ENCODE data around the gene CKLF.

CKLF gene

GRCh38 chr16:66552286-66553177 lies at the start of gene CKLF:
Gene CKLF, plus strand, starts transcription at chr16:66552576. Its CDS starts 140 bp downstream, at chr16:66552716.
- Histone ChIP-seq H3K9ac (ENCODE audit: low read depth, low read length) (peak within 1 kb of the TSS; percentile 58), H3K4me1 (ENCODE audit: insufficient read depth, low read length) (peaks cover 7% of the 10 kb centered on the region; the same call in 1 of the 2 replicates), H3K36me3 (ENCODE audit: insufficient read depth, low read length) (no peaks in the 10 kb centered on the region), H3K9me3 (ENCODE audit: control insufficient read depth, insufficient read depth, low read length) (no peaks in the 10 kb centered on the region)

- H3K9ac ChIP-seq (ENCODE audit: low read depth, low read length), result no peak overlapping the region
- H3K4me1 ChIP-seq (ENCODE audit: insufficient read depth, low read length), result no peaks in the 10 kb centered on the region
- no peaks in the 10 kb centered on the region for H3K36me3 ChIP-seq (ENCODE audit: insufficient read depth, low read length)
- no peaks in the 10 kb centered on the region for H3K9me3 ChIP-seq (ENCODE audit: control insufficient read depth, insufficient read depth, low read length)
These were observed 49.3 kb upstream of the CKLF start for GRCh38 chr16:66503030-66503429.

GRCh38 chr16:66503612-66504011 lies 48.8 kb upstream of the CKLF start:
- Histone ChIP-seq H3K36me3 (ENCODE audit: insufficient read depth, low read length) (no peaks in the 10 kb centered on the region), H3K9ac (ENCODE audit: low read depth, low read length) (no peak overlapping the region), H3K9me3 (ENCODE audit: control insufficient read depth, insufficient read depth, low read length) (no peaks in the 10 kb centered on the region), H3K4me1 (ENCODE audit: insufficient read depth, low read length) (no peaks in the 10 kb centered on the region)

GRCh38 chr16:66507731-66508239 lies 44.6 kb upstream of the CKLF start:
- Histone ChIP-seq H3K9me3 (ENCODE audit: control insufficient read depth, insufficient read depth, low read length) (no peaks in the 10 kb centered on the region), H3K9ac (ENCODE audit: low read depth, low read length) (no peak overlapping the region), H3K36me3 (ENCODE audit: insufficient read depth, low read length) (no peaks in the 10 kb centered on the region), H3K4me1 (ENCODE audit: insufficient read depth, low read length) (peaks cover 17% of the 10 kb centered on the region)

- Histone ChIP-seq H3K36me3 (ENCODE audit: insufficient read depth, low read length) (no peaks in the 10 kb centered on the region), H3K4me1 (ENCODE audit: insufficient read depth, low read length) (peaks cover 23% of the 10 kb centered on the region), H3K9me3 (ENCODE audit: control insufficient read depth, insufficient read depth, low read length) (no peaks in the 10 kb centered on the region), H3K9ac (ENCODE audit: low read depth, low read length) (no peak overlapping the region)
These were observed 44.0 kb upstream of the CKLF start for GRCh38 chr16:66508248-66508913.

GRCh38 chr16:66508914-66509496 lies 43.4 kb upstream of the CKLF start:
- Histone ChIP-seq H3K4me1 (ENCODE audit: insufficient read depth, low read length) (peaks cover 26% of the 10 kb centered on the region), H3K36me3 (ENCODE audit: insufficient read depth, low read length) (no peaks in the 10 kb centered on the region), H3K9ac (ENCODE audit: low read depth, low read length) (no peak overlapping the region), H3K9me3 (ENCODE audit: control insufficient read depth, insufficient read depth, low read length) (no peaks in the 10 kb centered on the region)

- peaks cover 26% of the 10 kb centered on the region for H3K4me1 ChIP-seq (ENCODE audit: insufficient read depth, low read length)
- no peaks in the 10 kb centered on the region for H3K36me3 ChIP-seq (ENCODE audit: insufficient read depth, low read length)
- H3K9me3 ChIP-seq (ENCODE audit: control insufficient read depth, insufficient read depth, low read length), result no peaks in the 10 kb centered on the region
- H3K9ac ChIP-seq (ENCODE audit: low read depth, low read length), result no peak overlapping the region
These were observed 42.8 kb upstream of the CKLF start for GRCh38 chr16:66509576-66509975.

GRCh38 chr16:66510298-66510697 lies 42.1 kb upstream of the CKLF start:
- Histone ChIP-seq H3K36me3 (ENCODE audit: insufficient read depth, low read length) (no peaks in the 10 kb centered on the region), H3K9me3 (ENCODE audit: control insufficient read depth, insufficient read depth, low read length) (no peaks in the 10 kb centered on the region), H3K9ac (ENCODE audit: low read depth, low read length) (no peak overlapping the region), H3K4me1 (ENCODE audit: insufficient read depth, low read length) (peaks cover 29% of the 10 kb centered on the region)

GRCh38 chr16:66510711-66511601 lies 41.4 kb upstream of the CKLF start:
- Histone ChIP-seq H3K9ac (ENCODE audit: low read depth, low read length) (no peak overlapping the region), H3K4me1 (ENCODE audit: insufficient read depth, low read length) (peaks cover 33% of the 10 kb centered on the region), H3K9me3 (ENCODE audit: control insufficient read depth, insufficient read depth, low read length) (no peaks in the 10 kb centered on the region), H3K36me3 (ENCODE audit: insufficient read depth, low read length) (no peaks in the 10 kb centered on the region)

- Histone ChIP-seq H3K9me3 (ENCODE audit: control insufficient read depth, insufficient read depth, low read length) (no peaks in the 10 kb centered on the region), H3K36me3 (ENCODE audit: insufficient read depth, low read length) (no peaks in the 10 kb centered on the region), H3K9ac (ENCODE audit: low read depth, low read length) (no peak overlapping the region), H3K4me1 (ENCODE audit: insufficient read depth, low read length) (peaks cover 36% of the 10 kb centered on the region)
These were observed 40.6 kb upstream of the CKLF start for GRCh38 chr16:66511602-66512271.

GRCh38 chr16:66512272-66513110 lies 39.9 kb upstream of the CKLF start:
- Histone ChIP-seq H3K36me3 (ENCODE audit: insufficient read depth, low read length) (no peaks in the 10 kb centered on the region), H3K9ac (ENCODE audit: low read depth, low read length) (no peak overlapping the region), H3K9me3 (ENCODE audit: control insufficient read depth, insufficient read depth, low read length) (no peaks in the 10 kb centered on the region), H3K4me1 (ENCODE audit: insufficient read depth, low read length) (peaks cover 42% of the 10 kb centered on the region)

GRCh38 chr16:66513111-66513723 lies 39.2 kb upstream of the CKLF start:
- Histone ChIP-seq H3K4me1 (ENCODE audit: insufficient read depth, low read length) (peaks cover 46% of the 10 kb centered on the region), H3K9me3 (ENCODE audit: control insufficient read depth, insufficient read depth, low read length) (no peaks in the 10 kb centered on the region), H3K9ac (ENCODE audit: low read depth, low read length) (no peak overlapping the region), H3K36me3 (ENCODE audit: insufficient read depth, low read length) (no peaks in the 10 kb centered on the region)
